GM18858 (cell line): ENCODE measurements around the gene MOB3B.

Experiments
- ATAC-seq: cut with Tn5 transposase; IDR thresholded peaks from one replicate; pipeline ENCODE4 v1.9.1; 2021; ENCODE audit not compliant: unreplicated experiment

The MOB3B gene

GRCh38 chr9:27394826-27395201, 134.8 kb downstream of the MOB3B start:
- ATAC-seq = no peak

- ATAC-seq = no peak
Measured at GRCh38 chr9:27394154-27394825, 135.3 kb downstream of the MOB3B start.

GRCh38 chr9:27393054-27393846, 136.4 kb downstream of the MOB3B start:
- ATAC-seq = no peak

- no peak for ATAC-seq
Measured at GRCh38 chr9:27392451-27392850, 137.2 kb downstream of the MOB3B start.

- no peak for ATAC-seq
Measured at GRCh38 chr9:27391040-27391895, 138.3 kb downstream of the MOB3B start.

GRCh38 chr9:27388150-27388549, 141.5 kb downstream of the MOB3B start:
- ATAC-seq = no peak

- ATAC-seq = no peak
Measured at GRCh38 chr9:27387722-27388121, 141.9 kb downstream of the MOB3B start.

GRCh38 chr9:27386571-27387091, 143.0 kb downstream of the MOB3B start:
- no peak for ATAC-seq

- ATAC-seq = no peak
Measured at GRCh38 chr9:27385606-27386322, 143.8 kb downstream of the MOB3B start.

- ATAC-seq = no peak
Measured at GRCh38 chr9:27384262-27385014, 145.2 kb downstream of the MOB3B start.

GRCh38 chr9:27383524-27383923, 146.1 kb downstream of the MOB3B start:
- no peak for ATAC-seq

- ATAC-seq = no peak
Measured at GRCh38 chr9:27382975-27383374, 146.6 kb downstream of the MOB3B start.

GRCh38 chr9:27382308-27382707, 147.3 kb downstream of the MOB3B start:
- ATAC-seq = no peak

- ATAC-seq = peak; percentile 30
Measured at GRCh38 chr9:27379311-27380251, 150.0 kb downstream of the MOB3B start.

GRCh38 chr9:27377811-27378456, 151.7 kb downstream of the MOB3B start:
- ATAC-seq = peak; percentile 85

GRCh38 chr9:27377147-27377807, 152.3 kb downstream of the MOB3B start:
- peak; percentile 20 for ATAC-seq

GRCh38 chr9:27373851-27374250, 155.8 kb downstream of the MOB3B start:
- ATAC-seq = no peak

GRCh38 chr9:27372615-27373014, 157.0 kb downstream of the MOB3B start:
- ATAC-seq = no peak
